ENCODE results near the gene PPFIA4. TPM values are rescaled to one million over a fixed set of nuclear protein-coding genes. Genes with fewer than 3 reads are reported as not detected.

PPFIA4 gene
- total RNA-seq, 2 experiments from 2014 or later = 0.93 to 0.98 TPM

DNA sequence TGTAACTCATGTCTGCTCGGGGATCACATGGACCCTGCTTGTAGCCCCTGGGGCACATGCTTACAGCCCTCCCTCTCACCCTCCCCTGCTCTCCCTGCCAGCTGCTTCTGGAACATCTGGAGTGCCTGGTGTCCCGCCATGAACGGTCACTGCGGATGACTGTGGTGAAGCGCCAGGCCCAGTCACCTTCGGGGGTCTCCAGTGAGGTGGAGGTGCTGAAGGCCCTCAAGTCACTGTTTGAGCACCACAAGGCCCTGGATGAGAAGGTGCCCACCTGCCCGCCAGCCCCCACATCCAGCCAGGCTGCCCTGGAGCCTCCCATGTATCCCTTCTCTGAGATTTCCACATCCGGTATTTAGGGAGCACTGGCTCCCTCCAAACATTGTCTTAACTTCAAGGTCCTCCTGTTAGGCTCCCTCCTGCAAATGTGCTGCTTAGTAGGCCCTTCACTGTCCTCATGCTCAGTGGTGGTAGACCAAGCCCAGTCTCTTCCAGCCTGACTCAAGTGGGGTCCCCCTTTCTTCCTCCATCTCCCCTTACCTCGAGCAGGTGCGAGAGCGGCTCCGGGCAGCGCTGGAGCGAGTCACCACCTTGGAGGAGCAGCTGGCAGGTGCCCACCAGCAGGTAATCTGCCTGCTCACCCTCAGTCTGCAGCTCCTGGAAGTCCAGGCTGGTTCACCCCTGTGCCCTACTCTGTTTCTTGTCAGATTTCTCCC is 17.7 kb downstream of the PPFIA4 start:
- CTCF ChIA-PET = no interaction called here
- no peak overlapping the region for H3K4me3 ChIP-seq (ENCODE audit: low read length)
- DNase-seq (no peak), ATAC-seq (ENCODE audit: poor library complexity) (no peak)
- no peaks in the 10 kb centered on the region for H3K4me1 ChIP-seq (ENCODE audit: insufficient read depth, low read length)
- no peak overlapping the region for H3K27ac ChIP-seq (ENCODE audit: low read depth in 1 of 2, low read length in 2 of 2)
- Mint-ChIP-seq H3K4me1 (ENCODE audit: low read depth) (no peaks in the 10 kb centered on the region), H3K36me3 (ENCODE audit: low read depth) (no peaks in the 10 kb centered on the region), H3K27ac (no peak overlapping the region), H3K27me3 (peaks cover 16% of the 10 kb centered on the region), H3K4me3 (no peak overlapping the region), H3K9me3 (no peaks in the 10 kb centered on the region)
- intact Hi-C loops (cut with DNase I, micrococcal nuclease) = no loop called here
- POLR2A ChIA-PET = no interaction called here
- TF ChIP-seq, protein P1, sequence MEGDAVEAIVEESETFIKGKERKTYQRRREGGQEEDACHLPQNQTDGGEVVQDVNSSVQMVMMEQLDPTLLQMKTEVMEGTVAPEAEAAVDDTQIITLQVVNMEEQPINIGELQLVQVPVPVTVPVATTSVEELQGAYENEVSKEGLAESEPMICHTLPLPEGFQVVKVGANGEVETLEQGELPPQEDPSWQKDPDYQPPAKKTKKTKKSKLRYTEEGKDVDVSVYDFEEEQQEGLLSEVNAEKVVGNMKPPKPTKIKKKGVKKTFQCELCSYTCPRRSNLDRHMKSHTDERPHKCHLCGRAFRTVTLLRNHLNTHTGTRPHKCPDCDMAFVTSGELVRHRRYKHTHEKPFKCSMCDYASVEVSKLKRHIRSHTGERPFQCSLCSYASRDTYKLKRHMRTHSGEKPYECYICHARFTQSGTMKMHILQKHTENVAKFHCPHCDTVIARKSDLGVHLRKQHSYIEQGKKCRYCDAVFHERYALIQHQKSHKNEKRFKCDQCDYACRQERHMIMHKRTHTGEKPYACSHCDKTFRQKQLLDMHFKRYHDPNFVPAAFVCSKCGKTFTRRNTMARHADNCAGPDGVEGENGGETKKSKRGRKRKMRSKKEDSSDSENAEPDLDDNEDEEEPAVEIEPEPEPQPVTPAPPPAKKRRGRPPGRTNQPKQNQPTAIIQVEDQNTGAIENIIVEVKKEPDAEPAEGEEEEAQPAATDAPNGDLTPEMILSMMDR (IDR thresholded peaks at IDR 0.05) = no peak
- no peaks in the 10 kb centered on the region for H3K9me3 ChIP-seq (ENCODE audit: control insufficient read depth in 1 of 2, insufficient read depth in 1 of 2, low read length in 2 of 2)
- no peaks in the 10 kb centered on the region for H3K27me3 ChIP-seq (ENCODE audit: control insufficient read depth in 1 of 2, insufficient read depth in 2 of 2, low read length in 2 of 2)
- no peaks in the 10 kb centered on the region for H3K36me3 ChIP-seq (ENCODE audit: insufficient read depth, low read length)

DNA sequence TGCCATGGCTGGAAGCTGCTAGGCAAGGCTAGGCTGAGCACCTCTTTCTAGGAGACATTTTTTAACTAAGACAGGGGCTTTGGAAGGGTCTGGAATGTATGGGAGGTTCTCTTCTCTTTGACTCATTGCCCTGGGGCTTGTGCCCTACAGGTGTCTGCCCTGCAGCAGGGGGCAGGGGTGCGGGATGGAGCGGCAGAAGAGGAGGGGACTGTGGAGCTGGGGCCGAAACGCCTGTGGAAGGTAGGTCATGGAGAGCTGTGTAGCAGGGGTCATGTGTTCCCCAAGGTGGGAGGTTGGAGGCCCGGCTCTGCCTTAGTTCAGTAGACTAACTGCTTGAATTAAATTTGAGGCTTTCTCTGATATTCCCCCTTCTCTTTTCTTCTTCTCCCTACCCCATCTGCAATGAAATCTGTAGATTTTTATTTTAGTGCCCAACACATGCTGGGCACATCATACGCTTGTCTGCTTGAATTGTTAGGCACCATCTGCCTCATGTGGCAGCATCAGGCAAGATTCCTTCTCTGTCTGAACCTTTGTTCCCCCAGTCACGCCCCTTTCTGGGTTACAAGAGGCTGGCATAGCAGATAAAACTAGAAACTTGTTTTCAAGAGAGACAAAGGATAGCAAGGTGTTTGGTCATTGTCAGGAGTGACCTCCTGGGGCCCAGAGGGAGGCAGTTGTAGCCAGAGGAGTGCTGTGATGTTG is 18.4 kb downstream of the PPFIA4 start:
- no peaks in the 10 kb centered on the region for H3K9me3 ChIP-seq (ENCODE audit: control insufficient read depth in 1 of 2, insufficient read depth in 1 of 2, low read length in 2 of 2)
- H3K27me3 ChIP-seq (ENCODE audit: control insufficient read depth in 1 of 2, insufficient read depth in 2 of 2, low read length in 2 of 2) = no peaks in the 10 kb centered on the region
- no peaks in the 10 kb centered on the region for H3K9me3 Mint-ChIP-seq
- CTCF ChIA-PET = no interaction called here
- no peak overlapping the region for H3K27ac ChIP-seq (ENCODE audit: low read depth in 1 of 2, low read length in 2 of 2)
- TF ChIP-seq, protein P1 (IDR thresholded peaks at IDR 0.05) = no peak
- H3K27ac Mint-ChIP-seq = no peak overlapping the region
- no peaks in the 10 kb centered on the region for H3K4me1 Mint-ChIP-seq (ENCODE audit: low read depth)
- no peaks in the 10 kb centered on the region for H3K4me1 ChIP-seq (ENCODE audit: insufficient read depth, low read length)
- no peak for DNase-seq
- POLR2A ChIA-PET = no interaction called here
- H3K4me3 Mint-ChIP-seq = no peak overlapping the region
- intact Hi-C loops (cut with DNase I, micrococcal nuclease) = no loop called here
- peaks cover 10% of the 10 kb centered on the region for H3K27me3 Mint-ChIP-seq
- no peak overlapping the region for H3K4me3 ChIP-seq (ENCODE audit: low read length)
- no peak for ATAC-seq (ENCODE audit: poor library complexity)
- H3K36me3 Mint-ChIP-seq (ENCODE audit: low read depth) = no peaks in the 10 kb centered on the region
- H3K36me3 ChIP-seq (ENCODE audit: insufficient read depth, low read length) = no peaks in the 10 kb centered on the region

DNA sequence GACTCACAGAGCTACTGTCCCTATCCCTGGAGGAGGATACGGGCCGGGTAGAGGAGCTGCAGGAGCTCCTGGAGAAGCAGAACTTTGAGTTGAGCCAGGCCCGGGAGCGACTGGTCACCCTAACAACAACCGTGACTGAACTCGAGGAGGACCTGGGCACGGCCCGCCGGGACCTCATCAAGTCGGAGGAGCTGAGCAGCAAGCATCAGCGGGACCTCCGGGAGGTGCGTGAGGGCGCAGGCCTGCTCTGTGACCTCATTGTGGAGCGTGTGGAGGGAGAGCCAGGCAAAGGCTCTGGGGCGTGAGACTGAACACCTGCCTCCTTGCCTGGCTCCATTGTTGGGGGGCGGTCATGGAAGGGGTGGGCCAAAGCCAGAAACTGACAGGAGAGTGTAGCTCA is 19.0 kb downstream of the PPFIA4 start:
- CTCF ChIA-PET = no interaction called here
- Histone ChIP-seq H3K27ac (ENCODE audit: low read depth in 1 of 2, low read length in 2 of 2) (no peak overlapping the region), H3K4me3 (ENCODE audit: low read length) (no peak overlapping the region), H3K9me3 (ENCODE audit: control insufficient read depth in 1 of 2, insufficient read depth in 1 of 2, low read length in 2 of 2) (no peaks in the 10 kb centered on the region), H3K27me3 (ENCODE audit: control insufficient read depth in 1 of 2, insufficient read depth in 2 of 2, low read length in 2 of 2) (no peaks in the 10 kb centered on the region), H3K4me1 (ENCODE audit: insufficient read depth, low read length) (no peaks in the 10 kb centered on the region), H3K36me3 (ENCODE audit: insufficient read depth, low read length) (no peaks in the 10 kb centered on the region)
- DNase-seq = no peak
- Mint-ChIP-seq H3K4me3 (no peak overlapping the region), H3K4me1 (ENCODE audit: low read depth) (no peaks in the 10 kb centered on the region), H3K36me3 (ENCODE audit: low read depth) (no peaks in the 10 kb centered on the region), H3K27me3 (peaks cover 10% of the 10 kb centered on the region), H3K9me3 (no peaks in the 10 kb centered on the region), H3K27ac (no peak overlapping the region)
- POLR2A ChIA-PET = no interaction called here
- intact Hi-C loops (cut with DNase I, micrococcal nuclease) = no loop called here
- TF ChIP-seq, protein P1 (IDR thresholded peaks at IDR 0.05) = no peak
- no peak for ATAC-seq (ENCODE audit: poor library complexity)
